GM18858 (cell line): ENCODE data around the gene TOR1AIP2.
"Not testable (repeated sequence)": the region's sequence is repeated elsewhere in the genome, so short reads cannot be mapped to it uniquely, and the experiment has no call there.

Source experiments
- ATAC-seq: cut with Tn5 transposase; IDR thresholded peaks from one replicate; pipeline ENCODE4 v1.9.1; 2021; ENCODE audit not compliant: unreplicated experiment

Gene TOR1AIP2

DNA sequence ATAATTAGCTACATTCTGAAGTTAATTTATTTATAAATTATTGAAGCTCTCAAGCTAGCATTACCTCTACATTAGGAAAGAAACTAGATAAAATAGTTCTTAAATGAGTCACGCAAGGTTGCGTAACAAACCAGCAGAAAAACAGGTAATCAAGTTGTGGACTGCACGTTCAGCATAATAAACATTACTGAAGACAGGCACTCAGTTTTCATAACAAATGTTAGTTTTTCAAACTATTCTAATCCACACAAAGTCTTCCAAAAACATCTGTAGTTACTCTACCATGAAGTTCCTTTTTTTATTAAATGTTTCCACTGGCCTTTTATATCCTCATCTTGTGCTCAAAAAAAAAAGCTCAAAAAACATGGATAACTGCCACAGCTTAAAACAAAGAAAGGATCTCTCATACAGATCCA, 1.3 kb downstream of the TOR1AIP2 start:
- no peak for ATAC-seq

DNA sequence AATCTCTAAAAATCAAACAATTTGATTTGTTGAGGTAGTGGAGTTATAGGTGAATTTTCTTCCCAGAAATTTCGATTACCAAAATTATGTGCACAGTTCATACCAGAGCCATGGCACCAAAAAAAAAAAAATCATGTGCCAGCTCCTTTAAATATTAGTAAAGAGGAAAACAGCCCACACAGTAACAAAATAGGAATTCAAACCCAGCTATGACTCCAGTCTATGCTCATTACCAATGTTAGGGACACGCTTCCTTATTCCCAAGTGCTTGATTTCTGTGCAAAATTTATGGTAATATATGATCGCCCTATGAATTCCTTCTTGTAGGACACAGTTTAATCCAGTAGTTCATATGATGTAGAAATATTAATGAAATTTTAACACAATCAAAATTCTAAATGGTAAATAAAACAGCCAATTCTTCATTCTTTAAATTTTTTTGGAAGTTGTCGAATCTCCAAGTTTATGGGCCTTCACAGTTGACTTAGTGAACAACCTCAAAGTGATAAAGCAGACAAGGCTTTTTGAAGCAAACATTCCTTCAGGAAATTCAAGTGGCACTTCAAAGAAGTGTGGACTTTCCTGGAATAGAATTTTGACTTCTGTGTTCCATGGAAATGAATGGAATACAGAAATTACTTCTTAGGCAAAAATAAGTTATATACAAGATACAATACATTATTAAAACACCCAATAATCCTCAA, 1.9 kb downstream of the TOR1AIP2 start:
- no peak for ATAC-seq

DNA sequence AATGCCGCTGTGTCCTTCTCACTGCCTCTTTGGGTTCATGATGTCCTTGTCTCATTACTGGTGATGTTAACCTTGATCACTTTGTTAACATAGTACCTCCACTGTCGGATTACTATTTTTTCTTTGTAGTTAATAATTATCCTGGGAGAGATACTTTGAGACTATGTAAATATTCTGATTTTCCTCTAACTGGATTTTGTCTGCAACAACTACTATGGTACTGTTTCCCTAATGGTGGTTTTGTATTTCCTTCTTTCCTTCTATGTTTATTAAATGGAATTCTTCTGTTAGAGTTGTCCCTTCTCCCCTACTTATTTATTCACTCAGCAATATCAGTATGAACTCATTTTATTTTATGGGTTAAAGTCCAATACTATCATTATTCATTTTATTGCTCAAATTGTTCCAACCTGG, 4.2 kb downstream of the TOR1AIP2 start:
- ATAC-seq: no peak

DNA sequence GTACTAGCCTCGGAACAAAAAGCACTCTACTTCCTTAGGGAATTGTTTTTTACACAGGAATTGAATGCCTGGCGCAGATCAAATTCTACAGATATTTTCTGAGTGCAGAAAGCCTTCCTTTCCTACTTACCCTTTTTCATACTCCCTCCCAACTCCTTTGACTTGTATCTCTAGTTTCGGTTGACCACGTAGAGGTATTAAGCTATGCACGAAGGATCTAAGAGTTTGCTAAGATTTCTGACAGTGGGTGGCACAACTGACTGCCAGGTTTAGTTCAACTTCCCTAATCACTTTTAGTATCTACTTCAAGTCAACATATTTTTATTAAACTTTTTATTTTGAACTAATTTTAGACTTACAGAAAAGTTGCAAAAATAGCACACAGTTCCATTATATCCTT, 5.0 kb downstream of the TOR1AIP2 start:
- ATAC-seq: no peak

DNA sequence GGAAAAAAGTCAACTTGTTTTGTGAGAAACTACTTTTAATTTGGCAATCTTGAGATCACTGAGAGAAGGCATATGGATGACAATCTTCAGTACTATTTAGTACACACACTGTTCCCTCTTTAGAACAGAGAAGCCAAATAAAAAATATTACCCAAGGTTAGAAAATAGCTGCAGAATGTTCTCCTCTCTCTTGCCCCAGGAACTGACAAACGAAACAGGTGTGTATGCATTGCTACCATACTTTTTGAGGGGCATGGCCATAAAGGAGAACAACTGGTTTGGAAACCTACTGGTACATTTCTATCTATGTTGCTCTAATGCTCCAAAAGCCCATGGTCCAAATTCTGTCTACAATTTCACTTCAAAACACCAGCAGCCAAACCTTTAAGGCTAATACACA, 5.7 kb downstream of the TOR1AIP2 start:
- ATAC-seq: no peak

DNA sequence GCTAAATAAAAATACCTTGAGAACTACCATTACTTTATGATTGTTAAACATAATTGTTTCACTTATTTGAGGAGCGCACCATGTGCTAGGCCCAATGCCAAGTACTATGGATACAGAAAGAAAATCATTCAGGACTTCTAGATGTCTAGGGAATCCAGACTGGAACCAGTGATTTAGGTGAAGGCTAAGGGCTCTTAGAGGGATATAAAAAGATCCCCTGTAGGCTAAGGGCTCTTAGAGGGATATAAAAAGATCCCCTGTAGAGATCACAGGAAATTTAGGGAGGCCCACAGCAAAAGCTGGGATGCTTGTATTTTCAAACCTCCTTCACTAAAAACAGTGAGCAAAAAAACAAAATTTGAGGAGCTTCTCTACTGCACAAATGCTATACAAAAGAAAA, 6.7 kb downstream of the TOR1AIP2 start:
- ATAC-seq: no peak

DNA sequence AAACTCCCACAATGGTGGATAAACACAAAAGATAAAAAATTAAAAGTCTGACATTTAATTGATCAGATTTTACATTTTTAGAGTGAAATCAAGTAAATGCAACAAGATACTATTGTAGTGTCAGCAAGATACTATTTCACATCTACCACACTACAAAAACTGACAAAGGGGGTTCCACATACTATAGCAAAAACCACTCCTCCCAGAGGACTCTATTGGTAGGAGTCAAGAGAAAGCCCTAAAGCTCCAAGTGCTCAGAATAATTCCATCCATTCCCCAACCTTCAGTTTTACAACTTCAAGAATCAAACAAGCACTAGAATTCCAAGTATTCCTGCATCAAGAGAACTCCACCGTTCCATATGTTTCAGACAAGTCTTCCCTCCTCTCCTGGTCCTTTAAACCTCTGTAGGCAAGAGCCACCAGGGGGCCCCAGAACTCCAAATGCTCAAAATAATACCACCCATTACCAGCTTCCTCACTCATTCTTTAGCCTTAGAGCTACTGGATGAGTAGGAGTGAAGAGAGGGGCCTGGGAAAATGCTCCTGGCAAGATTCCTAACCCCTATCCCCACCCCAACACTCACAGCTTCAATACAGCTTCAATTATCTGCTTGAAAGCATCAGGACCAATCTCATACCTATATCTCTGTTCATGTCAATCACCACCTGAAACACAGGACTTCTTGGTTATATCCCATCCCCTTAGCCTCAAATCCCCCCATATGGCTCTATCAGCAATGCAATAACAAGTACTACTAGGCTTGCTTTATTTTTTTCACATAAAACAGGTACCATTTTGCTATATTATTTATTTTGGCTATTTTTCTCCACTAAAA, 9.9 kb downstream of the TOR1AIP2 start:
- no peak for ATAC-seq

DNA sequence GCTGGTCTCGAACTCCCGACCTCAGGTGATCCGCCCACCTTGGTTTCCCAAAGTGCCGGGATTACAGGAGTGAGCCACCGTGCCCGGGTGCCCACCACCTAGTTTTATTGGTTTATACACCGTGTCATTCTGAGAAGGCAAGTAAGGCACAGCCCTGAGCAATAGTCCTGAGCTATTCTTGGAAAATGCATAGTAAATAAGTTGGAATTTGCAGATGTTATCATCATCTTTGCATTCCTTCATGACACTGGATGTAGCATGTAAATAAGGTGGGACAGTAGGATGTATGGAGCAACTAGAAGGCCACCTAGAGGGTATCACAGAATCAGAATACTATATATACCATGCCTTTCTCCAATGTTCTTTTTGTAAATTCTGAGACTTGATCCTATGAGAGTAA, 11.0 kb downstream of the TOR1AIP2 start:
- ATAC-seq: no peak

DNA sequence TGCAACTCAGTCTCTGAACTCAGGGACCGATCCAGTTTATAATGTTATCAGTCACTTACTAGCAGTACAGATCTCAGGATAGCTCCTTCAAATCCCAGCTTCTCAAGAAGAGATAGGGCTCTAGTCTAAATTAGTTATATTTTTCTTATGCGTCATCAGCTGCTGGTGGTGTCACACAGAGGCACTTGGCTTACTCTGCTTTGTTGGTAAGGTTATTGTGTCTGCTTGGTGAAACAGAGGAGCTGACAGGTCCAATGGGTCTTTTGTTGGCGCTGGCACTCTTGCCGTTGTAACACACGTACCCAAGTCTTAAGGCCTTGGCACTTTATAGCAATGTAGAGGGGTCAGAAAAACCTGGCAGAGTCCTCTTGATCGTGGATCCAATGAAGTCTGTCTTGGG, 12.2 kb downstream of the TOR1AIP2 start:
- no peak for ATAC-seq

DNA sequence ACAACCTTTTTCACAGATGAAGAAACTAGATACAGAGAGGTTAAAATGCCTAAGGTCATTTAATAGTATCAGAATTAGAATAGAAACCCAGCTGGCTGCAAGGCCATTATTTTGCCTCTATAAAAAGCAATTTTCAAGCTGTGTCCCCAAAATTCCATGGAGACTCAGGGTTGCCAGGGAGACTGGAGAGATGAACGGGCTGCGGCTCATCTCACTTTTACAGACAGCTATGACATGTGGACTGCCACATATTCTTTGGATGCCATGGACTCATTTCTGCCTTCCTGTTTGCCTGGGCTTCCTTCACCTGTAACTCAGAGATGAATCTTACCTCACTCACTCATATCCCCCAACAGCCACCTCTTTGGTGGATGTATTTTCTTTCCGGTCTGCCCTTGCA, 17.0 kb downstream of the TOR1AIP2 start:
- ATAC-seq: no peak

DNA sequence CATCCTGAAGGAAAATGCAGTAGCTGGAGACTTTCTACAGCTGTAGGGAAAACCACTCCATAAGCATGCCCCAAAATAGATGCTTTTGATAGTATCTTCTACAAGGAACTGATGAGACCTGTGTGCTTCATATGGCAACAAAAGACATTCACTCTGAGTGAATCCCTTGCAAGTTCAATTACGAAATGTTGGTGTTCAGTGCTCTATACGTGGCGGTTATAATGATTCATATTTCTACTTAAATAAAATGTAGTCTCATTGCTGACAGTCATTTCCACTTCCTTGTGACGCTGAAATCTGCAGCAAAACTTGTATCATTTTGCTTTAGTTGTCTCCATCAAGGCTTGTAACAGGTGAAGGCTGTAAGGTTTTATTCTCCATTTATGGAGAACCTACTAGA, 20.6 kb downstream of the TOR1AIP2 start:
- ATAC-seq: no peak

DNA sequence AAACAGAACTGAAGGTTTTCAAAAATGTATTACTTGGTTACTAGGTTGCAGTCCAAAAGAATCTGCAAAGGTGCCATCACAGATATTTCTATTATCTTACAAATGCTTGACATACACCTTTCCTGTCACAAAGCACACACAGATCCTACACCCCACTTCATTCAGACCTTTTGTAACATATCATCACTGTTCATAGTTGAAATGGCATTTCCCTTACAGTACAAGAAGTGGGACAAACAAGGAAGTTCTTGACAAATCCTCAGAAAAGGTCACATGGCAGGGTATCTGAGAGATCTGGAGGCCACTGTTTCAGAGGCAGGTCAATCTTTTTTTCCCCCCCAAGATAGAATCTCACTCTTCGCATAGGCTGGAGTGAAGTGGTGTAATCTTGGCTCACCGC, 21.3 kb downstream of the TOR1AIP2 start:
- no peak for ATAC-seq

DNA sequence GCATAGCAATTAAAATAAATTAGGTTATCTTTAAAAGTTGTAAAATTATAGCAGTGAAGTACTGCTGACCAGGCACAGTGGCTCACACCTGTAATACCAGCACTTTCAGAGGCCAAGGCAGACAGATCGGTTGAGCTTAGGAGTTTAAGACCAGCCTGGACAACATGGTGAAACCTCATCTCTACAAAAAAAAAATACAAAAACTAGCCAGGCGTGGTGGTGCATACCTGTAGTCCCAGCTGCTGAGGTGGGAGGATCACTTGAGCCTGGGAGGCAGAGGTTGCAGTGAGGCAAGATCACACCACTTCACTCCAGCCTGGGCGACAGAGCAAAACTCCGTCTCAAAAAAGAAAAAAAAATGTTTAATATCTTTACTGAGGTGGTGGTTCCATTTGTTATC, 21.8 kb downstream of the TOR1AIP2 start:
- ATAC-seq: not testable (repeated sequence)

DNA sequence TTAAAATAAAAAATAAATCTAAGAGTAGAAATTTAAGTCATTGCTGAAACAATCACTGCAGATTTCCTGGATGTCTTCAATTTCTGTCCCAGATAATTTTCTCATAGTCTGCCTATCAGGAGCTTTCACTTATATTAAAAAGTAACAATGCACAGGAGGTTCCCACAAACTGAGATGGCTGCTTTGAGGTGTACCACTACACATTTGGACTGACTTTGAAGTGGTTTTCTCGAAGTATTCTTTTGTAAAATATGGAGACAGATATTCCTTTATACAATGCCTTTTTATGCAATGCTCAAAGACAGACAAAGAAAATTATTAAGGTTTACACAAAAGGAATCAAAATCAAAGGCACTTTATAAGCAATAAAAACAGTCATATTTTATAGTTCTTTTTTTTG, 24.5 kb downstream of the TOR1AIP2 start:
- no peak for ATAC-seq

DNA sequence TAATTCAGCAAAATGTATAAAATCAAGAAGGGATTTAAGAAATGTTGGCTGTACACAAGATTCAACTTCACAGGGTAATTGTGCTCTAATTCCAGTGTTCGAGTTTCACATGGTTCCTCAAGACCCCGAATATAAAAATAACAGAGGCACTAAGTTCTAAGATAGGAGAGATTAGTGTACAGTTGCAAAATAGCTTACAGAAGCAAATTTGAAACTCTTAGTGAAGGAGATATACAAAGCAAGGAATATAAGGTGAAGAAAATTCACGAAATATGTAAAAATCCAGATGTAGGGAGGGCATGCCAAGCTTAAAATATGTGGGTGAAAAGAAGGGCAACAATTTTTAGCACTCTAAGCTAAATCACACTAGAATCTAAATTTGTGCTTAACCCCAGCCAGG, 29.4 kb downstream of the TOR1AIP2 start:
- no peak for ATAC-seq

DNA sequence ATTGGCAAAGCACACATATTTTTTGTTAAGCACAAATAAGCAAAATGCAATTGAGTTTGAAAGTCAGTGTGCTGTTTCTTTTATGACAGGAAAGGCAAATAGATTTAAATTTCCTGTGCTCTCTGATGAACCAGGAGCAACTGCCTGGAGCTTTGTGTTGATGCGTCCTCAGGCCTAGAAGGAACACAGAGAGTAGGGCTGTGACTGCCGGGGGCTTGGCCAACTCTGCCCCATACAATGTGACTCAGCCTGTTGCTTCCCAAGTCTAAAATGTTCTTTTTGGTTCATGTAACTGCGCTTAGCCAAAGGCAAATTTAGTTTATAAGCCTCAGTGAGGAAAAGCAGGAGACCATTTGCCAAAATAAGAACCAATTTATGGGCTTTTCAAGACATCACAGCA, 37.5 kb downstream of the TOR1AIP2 start:
- no peak for ATAC-seq

DNA sequence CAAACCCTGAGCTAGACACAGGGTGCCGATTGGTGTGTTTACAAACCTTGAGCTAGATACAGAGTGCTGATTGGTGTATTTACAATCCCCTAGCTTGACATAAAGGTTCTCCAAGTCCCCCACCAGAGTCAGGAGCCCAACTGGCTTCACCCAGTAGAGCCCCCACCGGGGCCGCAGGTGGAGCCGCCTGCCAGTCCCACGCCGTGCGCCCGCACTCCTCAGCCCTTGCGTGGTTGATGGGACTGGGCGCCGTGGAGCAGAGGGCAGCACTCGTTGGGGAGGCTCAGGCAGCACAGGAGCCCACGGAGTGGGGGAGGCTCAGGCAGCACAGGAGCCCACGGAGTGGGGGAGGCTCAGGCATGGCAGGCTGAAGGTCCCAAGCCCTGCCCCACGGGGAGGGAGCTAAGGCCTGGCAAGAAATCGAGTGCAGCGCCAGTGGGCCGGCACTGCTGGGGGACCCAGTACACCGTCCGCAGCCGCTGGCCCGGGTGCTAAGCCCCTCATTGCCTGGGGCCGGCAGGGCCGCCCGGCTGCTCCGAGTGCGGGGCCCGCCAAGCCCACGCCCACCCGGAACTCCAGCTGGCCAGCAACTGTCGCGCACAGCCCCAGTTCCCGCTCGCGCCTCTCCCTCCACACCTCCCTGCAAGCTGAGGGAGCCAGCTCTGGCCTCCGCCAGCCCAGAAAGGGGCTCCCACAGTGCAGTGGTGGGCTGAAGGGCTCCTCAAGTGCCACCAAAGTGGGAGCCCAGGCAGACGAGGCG, 40.7 kb downstream of the TOR1AIP2 start:
- ATAC-seq: not testable (repeated sequence)

DNA sequence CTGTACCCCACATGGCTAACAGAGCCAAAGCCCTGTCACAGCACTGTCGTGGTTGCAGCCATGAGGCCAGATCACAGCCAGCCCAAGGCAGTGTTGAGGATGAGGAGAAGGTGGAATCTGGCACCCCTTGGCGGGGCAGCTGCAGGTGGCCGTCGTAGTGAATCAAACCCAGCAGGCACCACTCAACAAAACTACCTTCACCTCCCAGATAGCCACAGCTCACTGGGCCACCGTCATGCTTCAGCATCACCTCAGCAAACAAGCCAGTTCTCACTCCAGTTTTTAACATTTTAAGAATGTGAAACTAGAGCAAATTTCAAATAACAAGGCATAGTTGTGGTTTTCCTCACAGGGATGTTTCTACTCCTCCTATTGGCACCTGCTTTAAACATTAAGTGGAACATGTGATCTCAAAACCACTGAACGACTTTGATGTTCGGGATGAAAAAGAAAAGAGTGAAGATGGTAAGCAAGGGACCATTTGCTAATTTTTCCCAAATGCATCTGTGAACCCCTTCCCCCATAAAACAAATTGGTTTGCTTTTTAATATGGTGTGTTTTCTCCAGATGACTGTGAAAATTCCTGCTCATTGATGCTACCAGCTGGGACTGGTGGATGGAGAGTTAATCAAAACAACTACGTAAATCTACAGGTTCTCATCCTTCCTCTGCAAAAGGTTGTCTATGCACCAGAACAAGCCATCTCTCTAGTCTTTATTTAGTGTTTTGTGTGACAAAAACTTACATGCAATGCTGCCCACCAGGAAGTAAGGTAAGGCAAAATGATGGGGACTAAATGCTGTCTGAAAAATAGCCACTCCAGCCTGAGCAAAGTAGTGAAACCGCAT, 45.5 kb downstream of the TOR1AIP2 start:
- ATAC-seq: no peak

DNA sequence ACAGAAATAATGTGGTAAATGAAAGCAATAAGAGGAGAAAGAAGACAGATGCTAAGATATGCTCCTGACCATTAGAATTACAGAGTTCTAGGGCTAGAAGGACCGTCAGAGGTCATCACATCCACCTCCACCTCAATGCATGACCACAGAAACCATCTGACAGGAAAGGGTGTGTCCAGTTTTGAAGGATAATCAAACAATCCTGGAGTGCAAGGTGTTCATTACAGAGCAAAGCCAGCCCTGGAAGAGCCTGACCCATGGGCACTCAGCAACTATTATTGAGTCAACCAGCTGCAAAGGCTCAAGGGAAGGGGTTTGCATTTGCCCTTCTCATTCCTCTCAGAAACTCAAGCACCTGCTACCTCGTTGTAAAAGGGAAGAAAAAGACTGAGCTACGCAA, 46.4 kb downstream of the TOR1AIP2 start:
- no peak for ATAC-seq

DNA sequence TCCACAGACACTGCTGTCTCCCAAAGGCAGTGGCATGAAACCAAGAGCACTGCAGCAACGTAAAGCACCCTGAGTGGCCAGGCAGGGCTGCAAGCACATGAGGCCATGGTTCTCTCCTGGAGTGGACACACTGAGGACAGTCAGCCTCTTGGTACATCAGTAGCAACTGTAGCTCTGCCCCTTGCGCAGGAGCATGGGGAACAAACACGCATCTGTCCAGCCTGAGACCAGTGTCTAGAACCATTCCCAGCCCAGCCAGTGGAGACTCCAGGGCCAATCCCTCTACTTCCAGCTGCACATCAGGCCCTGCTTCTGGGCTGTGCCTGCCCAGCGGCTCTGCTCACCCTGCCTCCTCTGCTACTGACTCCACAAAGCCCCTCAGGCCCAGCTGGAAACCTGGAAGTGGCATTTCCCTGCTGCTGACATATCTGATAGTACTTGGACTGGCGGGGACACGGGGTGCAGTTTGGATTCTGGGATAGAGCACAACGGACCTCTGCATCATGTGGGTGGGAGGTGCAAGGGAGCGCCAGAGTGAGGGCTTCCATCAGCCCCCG, 49.0 kb downstream of the TOR1AIP2 start:
- ATAC-seq: no peak
